A549 (cell line): Measurements from ENCODE around the gene TBC1D2B. TPM values are rescaled to one million over a fixed set of nuclear protein-coding genes. Genes with fewer than 3 reads are reported as not detected.
A peak's percentile ranks its signal among the peaks of the same experiment; 100 is the strongest.

Experiments used
- ATAC-seq, 2 experiments: fragments of 200-7000 bp in 1 of 2; fragments of >200 bp in 1 of 2; cut with Nextera tagmentation in 1 of 2; cut with Tn5 transposase in 1 of 2; 3 replicates each; pipeline versions ENCODE4 v1.8.0 to v1.9.1; 2018 to 2020; ENCODE audit warnings: mild to moderate bottlenecking in 1 of 2, moderate library complexity in 1 of 2
- CTCF ChIA-PET: fragments of 300-600 bp; sonication (Branson Sonifier 250); formaldehyde crosslinking; extraction: SDS; loops from one replicate; lab custom pipeline; 2021; ENCODE audit warnings: antibody characterized with exemption, inconsistent platforms; lab: Yijun Ruan, JAX
- POLR2A ChIA-PET: fragments of 350-600 bp; formaldehyde crosslinking; extraction: SDS; loops from one replicate; lab custom pipeline; 2021; ENCODE audit warnings: antibody characterized with exemption, inconsistent platforms; lab: Yijun Ruan, JAX
- DNase-seq, 2 experiments: peaks; one replicate each; pipeline versions ENCODE4 v3.0.0 to v3.0.0-alpha.2; 2011 to 2016; ENCODE audit warnings: low read depth in 1 of 2, low spot score in 1 of 2
- FAIRE-seq: peaks from 2 replicates; lab custom pipeline; 2011; peaks lifted over from hg19 to GRCh38; lab: Jason Lieb, UNC
- H3K27ac ChIP-seq, 2 experiments: fragments of >200 bp; sonication (Bioruptor Twin); formaldehyde crosslinking; 3 replicates each; pipeline ENCODE4 v1.5.1; 2016 to 2017
- H3K4me1 ChIP-seq: fragments of >200 bp; sonication (Bioruptor Twin); formaldehyde crosslinking; 3 replicates; pipeline ENCODE4 v1.6.1; 2016
- H3K4me2 ChIP-seq: fragments of >200 bp; sonication (Bioruptor Twin); formaldehyde crosslinking; 3 replicates; pipeline ENCODE4 v1.6.1; 2016
- H3K4me3 ChIP-seq: fragments of >200 bp; sonication (Bioruptor Twin); formaldehyde crosslinking; 3 replicates; pipeline ENCODE4 v1.5.1; 2016
- H3K9me3 ChIP-seq: fragments of >200 bp; sonication (Bioruptor Twin); formaldehyde crosslinking; 3 replicates; pipeline ENCODE4 v1.6.1; 2016
- BHLHE40 ChIP-seq: IDR thresholded peaks from 2 replicates; pipeline ENCODE4 v1.6.1; 2012; ENCODE audit warnings: low read depth, low read length, inconsistent platforms
- CBX2 ChIP-seq: fragments of 200-600 bp; sonication (generic); IDR thresholded peaks from 2 replicates; pipeline ENCODE4 v1.6.1; 2016; ENCODE audit warnings: low read depth, mild to moderate bottlenecking, borderline replicate concordance
- CHD4 ChIP-seq: fragments of 200-600 bp; sonication (generic); IDR thresholded peaks from 2 replicates; pipeline ENCODE4 v1.6.1; 2016; ENCODE audit warnings: antibody characterized with exemption, mild to moderate bottlenecking, borderline replicate concordance
- ESRRA ChIP-seq: fragments of 150-350 bp; IDR thresholded peaks from 2 replicates; pipeline ENCODE4 v1.6.1; 2014; ENCODE audit warnings: mild to moderate bottlenecking, low read length, borderline replicate concordance
- FOSB ChIP-seq: fragments of 250-450 bp; sonication (Bioruptor Pico); IDR thresholded peaks from 2 replicates; pipeline ENCODE4 v1.5.0; 2020; ENCODE audit warnings: mild to moderate bottlenecking, moderate library complexity
- FOXS1 ChIP-seq: fragments of 250-450 bp; sonication (Bioruptor Pico); IDR thresholded peaks from 2 replicates; pipeline ENCODE4 v1.5.0; 2020; ENCODE audit warnings: mild to moderate bottlenecking, moderate library complexity
- GATA3 ChIP-seq: IDR thresholded peaks from 2 replicates; pipeline ENCODE4 v1.6.1; 2012; ENCODE audit warnings: borderline replicate concordance
- HDAC2 ChIP-seq: fragments of 200-600 bp; sonication (generic); IDR thresholded peaks from 2 replicates; pipeline ENCODE4 v1.6.1; 2016
- HEYL ChIP-seq: fragments of 250-450 bp; sonication (Bioruptor Pico); IDR thresholded peaks from 2 replicates; pipeline ENCODE4 v1.8.0; 2021; ENCODE audit warnings: mild to moderate bottlenecking, moderate library complexity
- KDM1A ChIP-seq: fragments of 200-600 bp; sonication (generic); IDR thresholded peaks from 2 replicates; pipeline ENCODE4 v1.6.1; 2016; ENCODE audit warnings: low read depth, mild to moderate bottlenecking
- KDM5A ChIP-seq: fragments of 200-600 bp; sonication (generic); IDR thresholded peaks from 2 replicates; pipeline ENCODE4 v1.6.1; 2016; ENCODE audit warnings: antibody characterized with exemption, mild to moderate bottlenecking
- PHF8 ChIP-seq: fragments of 200-600 bp; sonication (generic); IDR thresholded peaks from 2 replicates; pipeline ENCODE4 v1.6.1; 2016; ENCODE audit warnings: low read depth, mild to moderate bottlenecking, antibody characterized with exemption, moderate library complexity, borderline replicate concordance
- RAD21 ChIP-seq, 2 experiments: fragments of >200 bp in 1 of 2; sonication (Bioruptor Twin) in 1 of 2; formaldehyde crosslinking in 1 of 2; IDR thresholded peaks in 1 of 2; conservative IDR thresholded peaks in 1 of 2; 2 replicates in 1 of 2; 3 replicates in 1 of 2; pipeline ENCODE4 v1.6.1; 2012 to 2018; ENCODE audit warnings: inconsistent platforms in 1 of 2
- RNF2 ChIP-seq: fragments of 200-600 bp; sonication (generic); IDR thresholded peaks from 2 replicates; pipeline ENCODE4 v1.6.1; 2016; ENCODE audit warnings: low read depth, mild to moderate bottlenecking, antibody characterized with exemption, moderate library complexity, borderline replicate concordance
- TFCP2L1 ChIP-seq: fragments of 250-450 bp; sonication (Bioruptor Pico); IDR thresholded peaks from 2 replicates; pipeline ENCODE4 v1.5.0; 2021; ENCODE audit warnings: mild to moderate bottlenecking
- WGBS: methylation state at CpG from one replicate; pipeline ENCODE4 v1.1.6; 2017; ENCODE audit errors: missing lambda C conversion rate; 5-methylcytosine and 5-hydroxymethylcytosine counted together
- polyA plus RNA-seq, 4 experiments: library from polyadenylated mRNA; depleted of rRNA in 3 of 4; stranded (reverse); fragments of >200 nt; fragmentation: RNase III in 1 of 4; extraction: RNeasy Plus Mini Kit Qiagen cat#74134 plus additional on column Dnase treatment in 1 of 4; gene quantifications; 2 replicates in 3 of 4; 3 replicates in 1 of 4; pipeline ENCODE4 v1.2.3, GENCODE V29; 2011 to 2017
- TF ChIP-seq, protein P1 (sequence below): IDR thresholded peaks from 2 replicates; pipeline ENCODE4 v1.6.1; 2012; ENCODE audit warnings: low read depth, borderline replicate concordance
- TF ChIP-seq, protein P2 (sequence below): fragments of 450-650 bp; IDR thresholded peaks from 2 replicates; pipeline ENCODE4 v1.6.1; 2014; ENCODE audit warnings: antibody characterized with exemption
- TF ChIP-seq, protein P3 (sequence below): fragments of >200 bp; sonication (Bioruptor Twin); formaldehyde crosslinking; IDR thresholded peaks from 3 replicates; pipeline ENCODE4 v1.5.1; 2016

TBC1D2B gene
- polyA plus RNA-seq, 2 of the 4 experiments (the other 2 are of a cell fraction): 13.6 to 13.9 TPM

DNA sequence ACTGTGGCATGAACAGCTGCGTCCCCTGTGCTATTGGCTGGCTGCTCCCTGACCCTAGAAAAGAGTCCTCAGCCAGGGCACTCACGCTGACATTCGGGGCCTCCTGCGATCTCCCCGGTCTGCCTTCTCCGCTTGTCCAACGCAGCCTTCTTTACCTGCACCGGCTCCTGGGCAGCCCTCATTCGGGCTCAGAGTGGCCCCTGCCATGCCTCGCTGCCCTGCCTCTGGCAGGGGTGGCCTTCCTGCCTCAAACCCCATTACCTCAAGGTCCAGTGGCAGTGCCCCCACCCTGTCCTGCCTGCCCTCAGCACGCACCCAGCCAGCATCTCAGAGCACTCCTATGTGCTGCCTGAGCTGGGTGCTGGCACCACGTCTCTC, 86.5 kb downstream of the TBC1D2B start:
- Histone ChIP-seq H3K27ac (0 out of 6 replicates have a peak overlapping the region, but pooled peaks of 1 of the 2 experiments have one; percentile 12), H3K4me1 (peaks cover 43% of the 10 kb centered on the region), H3K4me2 (no peak overlapping the region), H3K4me3 (no peak overlapping the region), H3K9me3 (no peaks in the 10 kb centered on the region)
- FAIRE-seq (no peak), DNase-seq (no peak), ATAC-seq (no peak)
- WGBS: 95% methylated on average over 12 of the region's 12 CpGs
- POLR2A ChIA-PET: no interaction called here
- CTCF ChIA-PET: interaction anchor here (0.6 to 3.1 kb wide), 3 partner anchors 24 to 251 kb away, joined by 3 to 11 read pairs (median 10); no protein-coding TSS in a partner anchor
- TF ChIP-seq, protein P1, sequence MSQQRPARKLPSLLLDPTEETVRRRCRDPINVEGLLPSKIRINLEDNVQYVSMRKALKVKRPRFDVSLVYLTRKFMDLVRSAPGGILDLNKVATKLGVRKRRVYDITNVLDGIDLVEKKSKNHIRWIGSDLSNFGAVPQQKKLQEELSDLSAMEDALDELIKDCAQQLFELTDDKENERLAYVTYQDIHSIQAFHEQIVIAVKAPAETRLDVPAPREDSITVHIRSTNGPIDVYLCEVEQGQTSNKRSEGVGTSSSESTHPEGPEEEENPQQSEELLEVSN: no peak

DNA sequence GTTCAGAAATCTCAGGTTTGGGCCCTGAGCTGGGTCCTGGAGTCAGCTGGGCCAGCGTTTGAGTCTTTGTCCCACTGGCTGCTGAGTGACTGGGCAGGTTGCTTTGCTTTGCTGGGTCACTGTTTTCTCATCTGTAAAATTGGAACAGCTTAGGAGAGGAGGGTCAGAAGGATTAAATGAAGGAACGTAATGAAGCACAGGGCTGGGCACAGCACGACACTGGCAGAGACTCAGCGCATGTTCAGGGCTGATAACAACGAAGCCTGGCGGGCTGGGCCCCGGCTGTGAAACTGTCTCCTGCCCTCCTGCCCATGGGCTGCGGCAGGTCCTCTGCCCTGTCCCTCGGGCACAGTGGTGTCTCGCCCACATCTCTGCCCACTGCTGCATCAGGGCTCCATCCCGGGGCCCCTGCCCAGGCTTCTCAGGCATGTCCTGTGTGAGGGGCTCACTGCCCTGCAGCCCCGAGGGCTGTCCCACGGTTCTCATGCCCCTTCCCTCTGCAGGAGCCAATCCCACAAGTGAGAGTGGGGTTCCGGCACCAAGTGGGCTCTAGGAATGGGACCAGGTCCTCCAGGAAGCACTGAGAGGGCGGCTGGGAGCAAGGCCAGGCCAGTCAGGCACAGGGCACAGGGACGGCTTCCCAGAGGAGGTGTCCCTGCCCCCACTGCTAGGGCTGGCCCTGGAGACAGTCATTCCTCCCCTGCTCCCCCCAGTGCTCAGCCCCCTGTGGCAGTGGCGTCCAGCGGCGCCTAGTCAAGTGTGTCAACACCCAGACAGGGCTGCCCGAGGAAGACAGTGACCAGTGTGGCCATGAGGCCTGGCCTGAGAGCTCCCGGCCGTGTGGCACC, 88.0 kb downstream of the TBC1D2B start:
- TF ChIP-seq CHD4: no peak
- TF ChIP-seq FOSB (CRISPR knock-in tag): no peak
- no peak for TF ChIP-seq PHF8
- no peak for TF ChIP-seq CBX2
- no peak for TF ChIP-seq KDM1A
- no peak for TF ChIP-seq HDAC2
- TF ChIP-seq, protein P2, sequence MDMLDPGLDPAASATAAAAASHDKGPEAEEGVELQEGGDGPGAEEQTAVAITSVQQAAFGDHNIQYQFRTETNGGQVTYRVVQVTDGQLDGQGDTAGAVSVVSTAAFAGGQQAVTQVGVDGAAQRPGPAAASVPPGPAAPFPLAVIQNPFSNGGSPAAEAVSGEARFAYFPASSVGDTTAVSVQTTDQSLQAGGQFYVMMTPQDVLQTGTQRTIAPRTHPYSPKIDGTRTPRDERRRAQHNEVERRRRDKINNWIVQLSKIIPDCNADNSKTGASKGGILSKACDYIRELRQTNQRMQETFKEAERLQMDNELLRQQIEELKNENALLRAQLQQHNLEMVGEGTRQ: no peak
- TF ChIP-seq RNF2: no peak
- TF ChIP-seq, protein P1: no peak
- no peak for TF ChIP-seq FOXS1 (CRISPR knock-in tag)
- TF ChIP-seq KDM5A: no peak
- no peak for TF ChIP-seq BHLHE40
- TF ChIP-seq, protein P3, sequence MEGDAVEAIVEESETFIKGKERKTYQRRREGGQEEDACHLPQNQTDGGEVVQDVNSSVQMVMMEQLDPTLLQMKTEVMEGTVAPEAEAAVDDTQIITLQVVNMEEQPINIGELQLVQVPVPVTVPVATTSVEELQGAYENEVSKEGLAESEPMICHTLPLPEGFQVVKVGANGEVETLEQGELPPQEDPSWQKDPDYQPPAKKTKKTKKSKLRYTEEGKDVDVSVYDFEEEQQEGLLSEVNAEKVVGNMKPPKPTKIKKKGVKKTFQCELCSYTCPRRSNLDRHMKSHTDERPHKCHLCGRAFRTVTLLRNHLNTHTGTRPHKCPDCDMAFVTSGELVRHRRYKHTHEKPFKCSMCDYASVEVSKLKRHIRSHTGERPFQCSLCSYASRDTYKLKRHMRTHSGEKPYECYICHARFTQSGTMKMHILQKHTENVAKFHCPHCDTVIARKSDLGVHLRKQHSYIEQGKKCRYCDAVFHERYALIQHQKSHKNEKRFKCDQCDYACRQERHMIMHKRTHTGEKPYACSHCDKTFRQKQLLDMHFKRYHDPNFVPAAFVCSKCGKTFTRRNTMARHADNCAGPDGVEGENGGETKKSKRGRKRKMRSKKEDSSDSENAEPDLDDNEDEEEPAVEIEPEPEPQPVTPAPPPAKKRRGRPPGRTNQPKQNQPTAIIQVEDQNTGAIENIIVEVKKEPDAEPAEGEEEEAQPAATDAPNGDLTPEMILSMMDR: no peak
- TF ChIP-seq RAD21 (conservative IDR thresholded peaks at IDR 0.05 in 1 of 2, IDR thresholded peaks at IDR 0.05 in 1 of 2): no peak
- no peak for TF ChIP-seq GATA3
- no peak for TF ChIP-seq TFCP2L1 (CRISPR knock-in tag)
- TF ChIP-seq HEYL: no peak
- no peak for TF ChIP-seq ESRRA
- CTCF ChIA-PET: interaction anchor here (1.0 to 5.1 kb wide), 6 partner anchors 10 to 206 kb away, joined by 3 to 29 read pairs (median 8); no protein-coding TSS in a partner anchor

More for the DNA sequence above, 88.0 kb downstream of the TBC1D2B start:
- H3K4me3 ChIP-seq: no peak overlapping the region
- H3K9me3 ChIP-seq: no peaks in the 10 kb centered on the region
- DNase-seq (no peak), ATAC-seq (no peak), FAIRE-seq (no peak)
- H3K4me2 ChIP-seq: no peak overlapping the region
- POLR2A ChIA-PET: no interaction called here
- 78% methylated on average over 14 of the region's 22 CpGs for WGBS
- peaks cover 35% of the 10 kb centered on the region for H3K4me1 ChIP-seq
- H3K27ac ChIP-seq: no peak overlapping the region
